Amniotic epithelial cell (primary cell): ENCODE measurements around the gene IL20RA.
"Not testable (repeated sequence)": the region's sequence is repeated elsewhere in the genome, so short reads cannot be mapped to it uniquely, and the experiment has no call there.

ENCODE experiments used
- DNase-seq: peaks from one replicate; pipeline ENCODE4 v3.0.0-alpha.2; 2010; ENCODE audit warnings: low read depth

IL20RA gene

GRCh38 chr6:136971609-136972008 is 73.2 kb downstream of the IL20RA start:
- no peak for DNase-seq

DNA sequence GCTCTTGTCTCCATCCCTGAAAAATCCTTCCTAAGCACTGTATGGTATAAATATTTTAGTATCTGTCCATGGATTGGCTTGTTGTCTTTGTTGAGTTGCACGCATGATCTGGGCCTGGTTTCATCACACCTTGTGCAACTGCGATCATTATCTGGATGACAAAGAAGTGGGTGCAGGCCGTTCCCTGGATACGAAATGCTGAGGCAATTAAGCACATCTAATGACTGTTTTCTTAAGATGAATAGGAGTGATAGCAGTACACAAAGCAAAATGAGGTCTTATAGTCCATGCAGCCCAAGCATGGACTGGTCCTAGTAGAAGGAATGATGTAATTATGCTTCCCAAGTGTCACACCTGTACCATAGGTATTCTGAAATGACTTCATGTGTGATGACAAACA is 74.8 kb downstream of the IL20RA start:
- DNase-seq = peak; percentile 76

DNA sequence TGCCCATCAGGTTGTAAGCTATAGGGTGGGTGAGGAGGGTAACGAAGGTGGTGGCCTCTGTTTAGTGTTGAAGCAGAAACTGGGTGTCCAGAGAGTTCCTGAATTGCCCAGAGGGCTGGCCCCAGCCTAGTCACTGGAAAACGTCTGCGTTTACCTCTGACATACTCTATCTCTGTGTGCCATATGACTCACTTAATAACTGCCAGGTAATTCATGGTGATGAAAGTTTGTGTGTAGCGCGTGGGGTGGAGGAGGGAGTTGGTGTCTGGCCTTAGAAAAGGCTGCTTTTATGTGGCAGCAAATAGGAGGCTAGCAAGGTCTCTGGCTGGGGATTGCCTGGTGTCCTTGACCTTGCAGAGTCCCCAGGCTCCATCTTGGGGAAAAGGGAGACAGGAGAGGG is 75.3 kb downstream of the IL20RA start:
- peak; percentile 27 for DNase-seq

DNA sequence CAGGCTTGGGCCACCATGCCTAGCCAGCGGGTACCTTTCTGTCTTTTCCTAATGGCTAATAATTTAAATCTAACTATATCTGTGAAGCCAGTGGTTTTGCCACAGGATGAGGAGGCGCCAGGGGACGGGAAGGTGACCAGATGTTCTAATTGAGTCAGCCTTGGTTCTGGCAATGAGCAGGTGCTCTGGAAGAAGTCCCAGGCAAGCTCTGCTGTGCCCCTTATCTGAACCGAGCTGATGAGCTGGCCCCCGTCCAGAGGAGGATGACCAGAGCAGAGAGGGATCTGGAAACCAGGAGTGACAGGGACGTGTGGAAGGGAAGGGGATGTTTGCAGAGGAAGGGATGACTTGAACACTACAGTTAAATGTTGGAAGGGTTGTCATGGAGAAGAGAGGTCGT is 75.9 kb downstream of the IL20RA start:
- DNase-seq = no peak

DNA sequence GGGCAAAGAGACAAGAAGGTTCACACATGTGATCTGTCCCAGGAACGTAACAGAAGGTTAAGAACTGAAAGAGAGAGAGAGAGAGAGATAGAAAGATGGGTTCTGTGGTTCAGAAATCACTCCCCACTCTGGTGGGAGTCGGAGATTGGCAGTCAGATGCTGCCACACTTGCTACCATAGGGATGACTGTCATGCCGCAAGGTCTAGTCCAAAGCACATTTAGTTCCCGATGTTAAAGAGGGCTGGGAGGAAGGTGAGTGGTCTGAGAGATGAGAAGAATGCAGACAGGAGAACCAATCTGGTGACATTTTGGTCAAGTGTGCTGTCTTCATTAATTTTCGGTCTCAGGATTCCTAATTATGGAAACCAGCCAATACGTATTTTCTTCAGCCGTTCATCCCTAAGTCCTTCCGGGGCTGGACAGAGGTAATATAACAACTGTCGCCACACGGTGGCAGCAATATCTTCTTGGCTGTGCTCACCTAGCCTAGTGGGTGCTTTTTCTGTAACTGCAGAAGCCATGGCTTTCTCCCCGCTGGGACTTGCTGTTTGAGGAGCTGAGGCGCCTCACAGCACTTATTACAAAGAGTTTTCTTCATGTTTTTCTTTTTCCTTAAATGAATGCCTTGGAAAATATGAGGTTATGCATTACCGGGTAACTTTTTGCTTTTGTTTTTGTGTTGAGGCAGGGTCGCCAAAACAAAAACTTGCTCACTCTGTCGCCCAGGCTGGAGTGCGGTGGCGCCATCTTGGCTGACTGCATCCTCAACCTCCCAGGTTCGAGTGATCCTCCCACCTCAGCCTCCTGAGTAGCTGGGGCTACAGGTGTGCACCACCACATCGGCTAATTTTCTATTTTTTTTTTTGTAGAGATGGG is 76.7 kb downstream of the IL20RA start:
- DNase-seq = peak; percentile 63

DNA sequence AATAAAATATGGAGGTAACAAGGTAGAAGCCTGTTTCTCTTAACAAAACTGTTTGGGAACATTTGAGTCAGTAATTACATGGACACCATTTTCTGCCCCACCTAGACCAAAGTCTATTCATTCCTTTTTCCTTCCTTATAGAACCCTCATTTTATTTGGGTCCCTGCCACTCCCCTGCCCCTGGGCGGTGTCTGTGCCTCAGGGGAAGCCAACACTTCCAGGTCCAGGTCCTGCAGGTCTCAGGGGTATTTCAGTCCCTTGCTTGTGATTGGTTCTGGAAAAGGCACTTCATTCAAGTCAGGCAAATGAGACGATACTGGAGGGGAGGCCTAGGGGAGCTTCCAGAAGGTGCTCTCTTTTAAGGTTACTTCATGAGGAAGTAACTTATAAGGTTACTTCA is 80.4 kb downstream of the IL20RA start:
- no peak for DNase-seq

- no peak for DNase-seq
These were observed 81.5 kb downstream of the IL20RA start for GRCh38 chr6:136963259-136963658.

DNA sequence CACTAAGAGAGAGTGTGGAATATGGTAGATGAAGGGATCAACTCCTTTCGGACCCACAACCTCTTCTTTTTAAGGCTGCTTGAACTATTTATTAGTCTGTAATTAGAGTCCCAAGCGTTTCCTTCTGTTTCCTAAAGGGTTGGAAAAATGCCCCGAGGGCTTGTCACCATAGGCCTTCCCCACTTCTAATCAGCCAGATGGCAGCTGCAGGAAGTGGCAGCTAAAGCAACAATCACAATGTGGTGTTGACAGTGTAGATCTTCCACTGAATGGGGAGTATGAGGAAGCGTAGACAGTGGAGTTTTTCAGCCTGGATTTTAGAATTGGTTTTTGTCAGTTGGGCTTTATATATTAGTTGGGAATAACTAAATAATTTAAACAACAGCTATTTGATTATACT is 82.1 kb downstream of the IL20RA start:
- no peak for DNase-seq

DNA sequence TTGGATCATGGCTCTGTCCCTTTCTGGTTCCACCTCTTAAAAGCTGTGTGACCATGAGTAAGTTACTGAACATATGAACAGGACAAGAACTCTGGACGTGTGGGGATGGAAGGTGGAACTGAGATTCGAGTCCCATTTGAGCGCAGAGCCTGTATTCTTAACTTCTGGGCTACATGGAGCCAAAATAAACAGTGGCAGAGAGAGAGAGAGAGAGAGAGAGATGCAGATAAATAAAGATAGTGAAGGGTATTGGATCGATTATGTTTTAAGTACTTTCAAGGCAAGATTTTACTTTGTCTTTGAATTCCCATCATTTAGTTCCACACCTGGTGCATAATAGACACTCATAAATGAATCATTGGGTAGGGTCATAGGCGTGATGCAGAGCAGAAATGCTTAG is 82.9 kb downstream of the IL20RA start:
- no peak for DNase-seq

DNA sequence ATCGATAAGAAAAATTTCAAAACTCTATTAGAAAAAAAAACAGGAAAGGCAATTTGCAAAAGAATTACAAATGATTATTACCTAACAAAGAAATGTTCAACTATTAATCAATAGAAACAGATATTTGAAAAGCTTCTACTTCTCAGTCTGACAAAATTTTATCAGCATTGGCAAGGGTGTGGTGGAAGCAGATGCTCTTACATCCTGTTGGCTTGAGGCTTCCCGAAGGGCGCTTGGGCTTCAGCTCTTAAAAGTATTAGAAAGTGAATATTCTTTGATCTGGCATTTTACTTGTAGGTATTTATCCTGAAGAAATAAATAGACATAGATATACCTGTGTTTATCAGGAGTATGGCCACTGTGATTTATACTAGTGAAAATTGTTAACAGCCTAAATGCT is 84.0 kb downstream of the IL20RA start:
- no peak for DNase-seq

GRCh38 chr6:136959935-136960334 is 84.8 kb downstream of the IL20RA start:
- not testable (repeated sequence) for DNase-seq

GRCh38 chr6:136959471-136959891 is 85.3 kb downstream of the IL20RA start:
- DNase-seq = no peak

DNA sequence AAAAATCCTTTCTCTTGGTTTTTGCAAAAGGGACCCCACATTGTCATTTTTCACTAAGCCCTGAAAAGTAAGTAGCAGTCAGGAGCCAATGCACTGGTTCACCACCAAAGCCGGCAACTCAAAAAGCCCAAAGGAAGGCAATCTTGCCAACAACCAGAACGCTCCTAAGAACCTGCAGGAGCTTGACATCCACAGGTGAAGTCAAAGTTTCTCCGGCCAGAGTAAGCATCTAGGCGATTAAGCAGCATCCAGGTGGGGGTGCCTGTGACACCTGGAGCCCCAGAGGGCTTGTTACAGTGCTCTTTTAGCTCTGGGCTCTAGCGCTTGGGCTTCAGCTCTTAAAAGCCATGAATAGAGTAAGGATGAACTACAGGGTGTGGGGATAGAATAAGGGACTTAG is 86.6 kb downstream of the IL20RA start:
- no peak for DNase-seq

- no peak for DNase-seq
These were observed 87.9 kb downstream of the IL20RA start for GRCh38 chr6:136956590-136957544.

DNA sequence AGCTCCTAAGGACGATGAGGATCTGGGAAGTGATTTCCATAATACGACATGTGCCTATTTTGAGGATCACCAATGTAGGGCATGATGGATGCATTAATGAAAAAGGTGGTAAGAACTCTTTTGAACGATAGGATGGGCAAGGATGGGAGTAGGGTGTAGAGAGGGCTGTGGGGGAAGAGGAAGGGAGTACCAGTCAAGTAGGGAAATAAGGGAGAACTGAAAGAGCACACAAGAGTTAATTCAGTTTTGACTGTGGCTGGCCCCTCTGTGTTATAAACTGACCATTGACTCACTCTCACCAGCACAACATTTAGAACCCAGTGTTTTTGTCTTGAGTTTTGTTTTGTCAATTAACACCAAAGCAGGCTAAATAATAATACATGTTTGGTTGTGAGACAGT is 89.6 kb downstream of the IL20RA start:
- no peak for DNase-seq

- DNase-seq = no peak
These were observed 92.0 kb downstream of the IL20RA start for GRCh38 chr6:136952714-136953260.

DNA sequence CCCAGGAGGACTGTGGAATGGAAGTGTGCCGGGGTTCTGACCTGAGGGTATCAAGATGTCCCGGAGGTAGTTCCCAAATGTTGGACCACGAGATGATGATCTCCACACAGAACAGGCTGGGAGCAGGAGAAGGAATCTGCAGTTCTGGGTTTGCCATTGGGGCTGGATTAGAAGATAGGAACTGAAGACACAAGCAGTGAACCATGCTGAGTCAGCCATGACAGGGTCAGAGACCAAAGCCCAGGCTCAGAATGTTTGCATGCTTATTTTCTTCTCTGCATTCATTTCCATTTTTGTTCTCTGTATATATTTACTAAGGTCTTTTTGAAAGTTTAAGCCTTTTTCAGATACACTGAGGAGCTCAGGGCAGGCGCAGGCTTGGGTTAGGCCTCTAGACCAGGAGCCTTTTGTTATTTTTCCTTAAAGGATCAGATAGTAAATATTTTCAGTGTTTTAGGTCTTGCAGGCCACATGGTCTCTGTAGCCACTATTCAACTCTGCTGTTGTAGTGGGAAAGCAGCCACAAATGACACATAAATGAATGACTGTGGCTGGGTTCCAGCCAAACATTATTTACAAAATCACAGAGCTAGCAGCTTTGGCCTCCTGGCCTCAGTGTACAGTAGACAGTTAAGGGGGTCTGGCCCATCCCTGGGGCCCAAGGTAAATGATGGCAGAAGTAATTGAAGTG is 94.2 kb downstream of the IL20RA start:
- DNase-seq = no peak
